Posterior vena cava (tissue), 2 donors: ENCODE results near the gene MRPL36. TPM values are rescaled to one million over a fixed set of nuclear protein-coding genes. Genes with fewer than 3 reads are reported as not detected.
A peak's percentile ranks its signal among the peaks of the same experiment; 100 is the strongest.

ENCODE experiments used
- DNase-seq: peaks from one replicate; pipeline ENCODE4 v3.0.0-alpha.2; 2020; ENCODE audit warnings: low spot score
- intact Hi-C, 2 donors: fragments of 100-400 bp; cut with DNase I; formaldehyde crosslinking; loops; one replicate each; pipeline versions ENCODE4 v1.14.1 to v1.14.2; 2022 to 2023
- total RNA-seq, 2 donors: library from RNA; stranded (reverse); fragmentation: NEBNext Ultra II Directional; extraction: Animal tissue kit (Norgen Biotek cat#: 25700); gene quantifications; one replicate each; pipeline ENCODE4 v1.2.1, GENCODE V29; 2021
- donor health status: DM: yes; HTN: yes; CAD: no.
- donor health status: DM: yes; HTN: yes; CAD: no.

Gene MRPL36
- total RNA-seq, 2 donors from 2014 or later = 29.4 to 32.4 TPM

GRCh38 chr5:1833264-1834021, 33.8 kb upstream of the MRPL36 start:
- intact Hi-C loops = no loop called here
- DNase-seq = peak; percentile 56

DNA sequence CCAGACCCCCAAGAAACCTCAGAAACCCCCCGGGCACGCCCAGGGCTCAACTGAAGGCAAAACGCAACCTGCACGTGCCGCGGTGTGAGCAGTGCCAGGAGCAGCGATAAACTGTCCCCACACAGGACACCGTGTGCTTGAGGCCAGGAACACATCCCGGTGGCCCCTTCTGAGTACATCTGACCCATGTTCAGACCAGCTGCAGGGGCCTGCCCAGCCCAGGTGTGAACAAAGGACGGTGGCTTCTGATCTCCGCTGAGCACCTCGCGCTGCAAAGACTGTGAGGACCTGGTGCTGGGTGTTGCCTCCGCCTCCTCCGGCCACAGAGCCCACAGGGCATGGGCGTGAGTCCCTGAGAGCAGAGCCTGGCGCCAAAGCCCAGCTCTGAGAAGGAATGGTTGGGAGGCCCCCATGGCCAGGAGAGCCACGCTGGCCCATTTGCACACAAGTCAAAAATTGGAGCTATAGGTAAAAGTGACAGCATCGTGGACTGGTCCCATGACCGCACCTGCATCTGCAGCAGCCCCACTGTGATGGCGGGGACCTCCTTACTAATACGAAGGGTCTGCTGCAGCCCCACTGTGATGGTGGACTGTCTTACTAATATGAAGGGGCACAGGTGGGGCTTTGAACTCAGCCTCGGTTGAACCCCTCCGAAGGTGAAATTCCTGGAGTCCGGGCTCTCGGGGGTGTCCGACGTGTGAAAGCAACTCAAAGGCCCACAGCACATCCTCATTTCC, 33.0 kb upstream of the MRPL36 start:
- DNase-seq = peak; percentile 75
- intact Hi-C loops = no loop called here

- intact Hi-C loops = no loop called here
Observed at GRCh38 chr5:1831677-1832313, 32.2 kb upstream of the MRPL36 start.

DNA sequence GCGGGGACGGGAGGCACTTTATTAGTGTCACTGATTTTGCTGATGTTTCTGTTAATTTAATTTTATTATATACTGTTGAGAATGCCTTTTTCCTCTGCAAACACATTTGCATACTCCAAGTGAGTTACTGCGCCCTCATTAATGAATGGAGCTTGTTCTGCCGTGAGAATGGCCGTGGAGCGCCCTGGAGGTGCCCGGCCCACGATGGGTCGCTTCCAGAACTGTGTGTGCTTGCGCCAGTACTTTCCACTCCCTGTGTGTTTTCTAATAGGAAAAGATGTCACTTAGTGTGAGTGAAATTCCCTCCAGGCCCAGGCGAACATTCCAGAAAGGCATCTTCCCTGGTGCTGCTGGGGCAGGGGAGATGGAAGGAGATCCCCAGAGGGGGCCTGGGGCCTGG, 31.6 kb upstream of the MRPL36 start:
- intact Hi-C loops = no loop called here
- DNase-seq = peak; percentile 18

More at GRCh38 chr5:1831677-1832313, 32.2 kb upstream of the MRPL36 start:
- DNase-seq = peak; percentile 70

- intact Hi-C loops = no loop called here
- peak; percentile 38 for DNase-seq
Observed at GRCh38 chr5:1830571-1831228, 31.1 kb upstream of the MRPL36 start.

- peak; percentile 58 for DNase-seq
- intact Hi-C loops = loop anchor here in 1 of 2 donors (2.0 kb wide), 1 partner anchor 55 kb away; no protein-coding TSS in a partner anchor
Observed at GRCh38 chr5:1827886-1828397, 28.3 kb upstream of the MRPL36 start.

DNA sequence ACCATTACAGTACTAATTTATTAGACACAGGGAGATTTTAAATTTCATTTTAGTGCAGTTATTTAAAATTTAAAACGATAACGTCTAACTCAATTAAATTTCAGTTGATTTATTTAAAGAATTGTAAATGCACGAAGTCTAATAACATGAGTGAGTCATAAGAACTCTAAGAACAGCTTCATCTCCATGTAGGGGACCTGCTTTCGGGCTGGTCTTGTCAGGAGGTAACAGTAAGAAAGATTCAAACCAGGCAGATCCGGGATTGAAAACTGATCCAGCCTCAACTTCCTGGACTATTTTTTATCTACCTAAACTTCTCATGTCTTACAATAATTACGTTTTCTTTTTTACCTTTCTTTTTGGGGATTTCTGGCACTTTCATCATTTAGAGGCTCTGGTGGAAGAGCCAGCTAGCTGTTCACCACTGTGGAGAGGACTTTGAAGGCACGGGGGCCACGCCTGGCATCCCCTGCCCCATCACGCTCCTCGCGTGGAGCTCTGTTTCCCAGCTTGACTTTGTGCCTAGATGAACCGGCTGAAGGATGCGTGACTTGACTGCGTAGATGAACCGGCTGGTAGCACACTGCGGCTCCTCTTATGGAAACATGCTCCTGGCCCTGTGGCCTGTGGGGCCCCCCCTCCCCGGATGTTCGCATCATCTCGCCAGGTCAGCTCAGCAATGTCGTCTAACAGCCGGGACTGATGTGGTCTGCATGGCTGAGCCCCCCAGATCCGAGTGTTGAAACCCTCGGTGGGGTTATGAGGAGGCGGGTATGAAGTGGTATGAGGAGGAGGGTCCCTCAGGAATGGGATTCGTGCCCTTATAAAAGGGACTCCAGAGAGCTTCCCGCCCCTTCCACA, 27.6 kb upstream of the MRPL36 start:
- DNase-seq = peak; percentile 76
- intact Hi-C loops = loop anchor here in 1 of 2 donors (2.0 kb wide), 1 partner anchor 54 kb away; no protein-coding TSS in a partner anchor

DNA sequence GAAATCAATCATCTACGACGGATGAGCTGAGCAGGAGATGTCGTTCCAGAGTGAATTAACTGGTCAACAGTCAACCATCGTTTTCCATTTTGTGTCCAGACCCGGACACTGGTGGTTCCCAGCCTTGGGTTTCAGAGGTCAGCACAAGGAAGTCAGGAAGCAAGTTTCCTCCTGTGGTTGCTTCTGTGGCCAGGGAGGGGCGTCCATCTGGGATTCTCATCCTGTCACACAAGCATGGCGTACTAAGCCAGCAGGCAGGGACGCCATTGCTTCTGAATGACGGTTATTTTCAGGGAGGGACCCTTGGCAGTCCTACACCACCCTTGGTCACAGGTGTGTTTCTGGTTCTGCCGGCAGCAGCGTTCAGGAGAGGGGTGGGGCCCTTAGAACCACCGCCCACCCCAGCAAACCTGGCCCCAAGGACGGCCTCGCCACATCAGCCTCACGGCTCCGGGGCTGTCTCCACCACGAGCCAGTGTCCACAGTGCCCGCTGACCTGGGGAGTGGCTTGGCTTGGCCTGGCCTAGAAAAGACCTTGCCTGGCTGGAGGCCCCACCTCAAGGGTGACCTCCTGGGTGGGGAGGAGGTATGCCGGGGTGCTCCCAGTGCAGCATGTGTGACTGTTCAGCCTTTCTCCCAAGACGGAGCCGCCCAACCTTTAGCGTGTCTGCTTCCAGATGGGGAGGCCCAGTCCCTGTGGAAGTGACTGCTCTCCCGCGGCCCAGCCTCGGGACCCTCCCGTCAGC, 26.8 kb upstream of the MRPL36 start:
- intact Hi-C loops = loop anchor here in 1 of 2 donors (2.0 kb wide), 1 partner anchor 54 kb away; no protein-coding TSS in a partner anchor
- DNase-seq = peak; percentile 46

- peak; percentile 74 for DNase-seq
- intact Hi-C loops = no loop called here
Observed at GRCh38 chr5:1824903-1825841, 25.5 kb upstream of the MRPL36 start.

- intact Hi-C loops = no loop called here
- DNase-seq = peak; percentile 70
Observed at GRCh38 chr5:1824109-1824821, 24.6 kb upstream of the MRPL36 start.

GRCh38 chr5:1823381-1824034, 23.9 kb upstream of the MRPL36 start:
- intact Hi-C loops = no loop called here
- peak; percentile 62 for DNase-seq

DNA sequence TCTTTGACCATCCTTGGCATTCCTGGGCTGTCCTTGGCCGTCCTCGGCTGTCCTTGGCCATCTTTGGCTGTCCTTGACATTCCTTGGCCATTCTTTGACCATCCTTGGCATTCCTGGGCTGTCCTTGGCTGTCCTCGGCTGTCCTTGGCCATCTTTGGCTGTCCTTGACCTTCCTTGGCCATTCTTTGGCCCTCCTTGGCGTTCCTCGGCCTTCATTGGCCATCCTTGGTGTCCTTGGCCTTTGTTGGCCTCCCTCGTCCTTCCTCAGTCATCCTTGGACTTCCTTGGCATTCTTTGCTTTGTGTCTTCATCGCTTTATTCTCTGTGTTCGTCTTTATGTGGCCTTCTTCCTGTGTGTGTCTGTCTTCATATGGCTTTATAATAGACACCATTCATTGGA, 22.2 kb upstream of the MRPL36 start:
- intact Hi-C loops = no loop called here
- DNase-seq = no peak

DNA sequence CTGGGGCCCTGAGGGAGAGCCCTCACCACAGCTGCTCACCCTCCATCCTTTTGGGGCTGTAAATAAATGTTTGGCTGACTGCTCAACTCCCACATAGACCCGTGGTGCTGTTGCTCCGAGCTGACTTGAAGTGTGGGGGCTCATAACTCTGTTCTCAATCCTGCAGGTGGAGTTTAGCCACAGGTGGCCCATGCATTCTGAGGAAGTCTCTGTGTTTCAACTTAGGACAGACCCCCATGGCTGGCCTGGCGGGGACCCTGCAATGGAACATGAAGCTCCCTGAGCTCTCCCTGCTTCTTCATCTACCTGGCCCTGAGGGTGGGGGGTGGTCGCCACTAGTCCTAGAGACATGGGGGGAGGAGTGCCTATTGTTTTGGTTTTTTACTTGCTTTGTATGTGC, 21.3 kb upstream of the MRPL36 start:
- intact Hi-C loops = no loop called here
- DNase-seq = peak; percentile 49

DNA sequence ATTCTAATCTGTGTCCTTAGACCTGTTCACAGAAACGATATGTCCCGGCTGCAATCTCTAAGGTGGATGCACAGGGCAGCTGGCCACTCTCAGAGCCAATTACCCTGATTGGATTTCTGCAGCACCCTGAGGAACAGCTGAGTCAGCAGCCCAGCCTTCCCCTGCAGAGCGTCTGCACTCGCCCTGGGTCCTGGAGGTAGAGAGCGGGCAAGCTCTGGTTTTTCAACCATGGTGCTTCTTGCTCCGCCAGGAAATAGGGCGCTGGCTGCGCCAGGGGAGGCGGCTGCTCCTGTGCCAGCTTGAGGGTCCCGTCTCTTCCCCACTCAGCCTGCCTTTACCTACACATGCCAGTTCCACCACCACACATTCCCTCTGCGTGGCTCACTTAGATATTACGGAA, 20.7 kb upstream of the MRPL36 start:
- intact Hi-C loops = no loop called here
- DNase-seq = peak; percentile 49

DNA sequence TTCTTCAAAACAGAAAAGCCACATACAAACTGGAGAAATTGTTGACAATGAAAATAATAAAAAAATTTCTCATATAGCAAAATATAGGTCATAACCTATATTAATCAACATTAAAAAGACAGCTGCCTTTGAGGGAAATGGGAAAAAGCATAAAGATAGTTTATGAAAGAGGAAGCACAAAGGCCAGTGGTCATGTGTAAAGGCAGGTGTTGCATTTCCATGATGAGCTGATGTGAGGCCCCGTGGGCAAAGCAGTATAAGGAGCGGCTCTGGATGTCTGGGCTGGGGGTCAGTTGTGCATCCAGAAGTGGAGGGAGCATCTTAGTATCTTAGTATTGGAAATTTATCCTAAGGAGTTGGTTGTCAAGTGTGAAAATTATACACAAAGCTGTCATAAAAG, 19.8 kb upstream of the MRPL36 start:
- intact Hi-C loops = loop anchor here in 1 of 2 donors (5.0 kb wide), 1 partner anchor 817 kb away; no protein-coding TSS in a partner anchor
- peak; percentile 23 for DNase-seq
